ENCODE measurements around the gene NPB.

The NPB gene

GRCh38 chr17:81891303-81891552 is 10.8 kb upstream of the NPB start:
- no peak for DNase-seq (ENCODE audit: low read depth, low spot score)
- H3K4me3 ChIP-seq (ENCODE audit: low read length) = peak overlapping the region; percentile 91

- no peak for DNase-seq (ENCODE audit: low read depth, low spot score)
- H3K4me3 ChIP-seq (ENCODE audit: low read length) = no peak overlapping the region
Observed at GRCh38 chr17:81895400-81895799, 6.6 kb upstream of the NPB start.

GRCh38 chr17:81898029-81898866 is 3.8 kb upstream of the NPB start:
- H3K4me3 ChIP-seq (ENCODE audit: low read length) = no peak overlapping the region
- DNase-seq (ENCODE audit: low read depth, low spot score) = no peak

- no peak for DNase-seq (ENCODE audit: low read depth, low spot score)
- H3K4me3 ChIP-seq (ENCODE audit: low read length) = no peak overlapping the region
Observed at GRCh38 chr17:81898885-81899284, 3.2 kb upstream of the NPB start.

GRCh38 chr17:81899514-81900166 is 2.4 kb upstream of the NPB start:
- DNase-seq (ENCODE audit: low read depth, low spot score) = no peak

GRCh38 chr17:81900181-81900820 is 1.7 kb upstream of the NPB start:
- DNase-seq (ENCODE audit: low read depth, low spot score) = no peak
- no peak overlapping the region for H3K4me3 ChIP-seq (ENCODE audit: low read length)

More at GRCh38 chr17:81899514-81900166, 2.4 kb upstream of the NPB start:
- no peak overlapping the region for H3K4me3 ChIP-seq (ENCODE audit: low read length)

- DNase-seq (ENCODE audit: low read depth, low spot score) = no peak
- H3K4me3 ChIP-seq (ENCODE audit: low read length) = no peak overlapping the region
Observed at GRCh38 chr17:81901167-81902022, 643 bp upstream of the NPB start.

- no peak overlapping the region for H3K4me3 ChIP-seq (ENCODE audit: low read length)
- no peak for DNase-seq (ENCODE audit: low read depth, low spot score)
Observed at GRCh38 chr17:81902653-81903414, 796 bp downstream of the NPB start.

GRCh38 chr17:81903415-81903831 is 1.4 kb downstream of the NPB start:
- no peak overlapping the region for H3K4me3 ChIP-seq (ENCODE audit: low read length)

GRCh38 chr17:81903896-81904599 is 2.0 kb downstream of the NPB start:
- no peak for DNase-seq (ENCODE audit: low read depth, low spot score)

More at GRCh38 chr17:81903415-81903831, 1.4 kb downstream of the NPB start:
- DNase-seq (ENCODE audit: low read depth, low spot score) = no peak

GRCh38 chr17:81904600-81905423 is 2.8 kb downstream of the NPB start:
- no peak overlapping the region for H3K4me3 ChIP-seq (ENCODE audit: low read length)
- DNase-seq (ENCODE audit: low read depth, low spot score) = no peak

More at GRCh38 chr17:81903896-81904599, 2.0 kb downstream of the NPB start:
- H3K4me3 ChIP-seq (ENCODE audit: low read length) = no peak overlapping the region

GRCh38 chr17:81905424-81905875 is 3.4 kb downstream of the NPB start:
- no peak overlapping the region for H3K4me3 ChIP-seq (ENCODE audit: low read length)
- no peak for DNase-seq (ENCODE audit: low read depth, low spot score)

GRCh38 chr17:81905993-81906392 is 4.0 kb downstream of the NPB start:
- DNase-seq (ENCODE audit: low read depth, low spot score) = no peak
- no peak overlapping the region for H3K4me3 ChIP-seq (ENCODE audit: low read length)

GRCh38 chr17:81906476-81907218 is 4.6 kb downstream of the NPB start:
- DNase-seq (ENCODE audit: low read depth, low spot score) = no peak
- H3K4me3 ChIP-seq (ENCODE audit: low read length) = no peak overlapping the region

- DNase-seq (ENCODE audit: low read depth, low spot score) = no peak
- no peak overlapping the region for H3K4me3 ChIP-seq (ENCODE audit: low read length)
Observed at GRCh38 chr17:81907219-81908145, 5.4 kb downstream of the NPB start.

GRCh38 chr17:81908793-81909192 is 6.8 kb downstream of the NPB start:
- no peak for DNase-seq (ENCODE audit: low read depth, low spot score)
- H3K4me3 ChIP-seq (ENCODE audit: low read length) = no peak overlapping the region
